Measurements from ENCODE around the gene AATK. TPM values are rescaled to one million over a fixed set of nuclear protein-coding genes. Genes with fewer than 3 reads are reported as not detected.

AATK gene
- total RNA-seq, 4 donors from 2014 or later: 0.51 to 5.9 (median 3.0) TPM

DNA sequence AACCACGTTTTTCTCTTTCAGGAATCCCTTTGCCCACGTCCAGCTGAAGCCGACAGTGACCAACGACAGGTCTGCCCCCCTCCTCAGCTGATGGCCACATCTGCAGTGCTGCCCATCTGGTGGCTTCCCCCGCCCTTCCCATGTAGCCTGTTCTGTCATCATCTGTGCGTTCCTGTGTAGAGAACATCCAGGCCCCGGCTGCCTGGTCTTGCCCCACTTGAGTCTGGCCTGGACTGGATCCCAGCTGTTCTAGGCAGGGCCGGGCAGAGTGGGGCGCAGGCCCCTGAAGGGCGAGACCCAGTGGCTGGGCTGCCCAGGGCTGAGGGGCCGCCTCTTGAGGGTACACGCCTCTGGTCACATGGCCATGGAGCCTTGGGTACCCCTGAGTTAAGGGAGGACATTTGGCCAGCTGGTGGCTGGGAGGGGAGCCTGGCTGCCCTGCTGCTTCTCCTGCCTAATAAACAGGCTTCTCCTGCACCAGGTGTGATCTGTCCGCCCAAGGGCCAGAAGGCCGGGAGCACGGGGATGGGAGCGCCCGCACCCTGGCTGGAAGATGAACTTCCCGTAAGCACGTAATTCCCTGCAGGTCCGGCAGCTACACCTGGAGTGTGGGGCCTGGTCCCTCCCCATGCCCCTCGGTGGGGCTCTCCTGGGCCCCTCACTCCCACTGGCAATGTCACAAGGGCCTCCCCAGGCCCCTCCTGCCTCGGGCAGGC, 50.1 kb downstream of the AATK start:
- intact Hi-C loops (cut with DNase I; ENCODE audit: low total_unique reads): no loop called here
- Histone ChIP-seq H3K36me3 (no peaks in the 10 kb centered on the region), H3K9me3 (no peaks in the 10 kb centered on the region), H3K27ac (no peak overlapping the region), H3K4me1 (peaks cover 0 to 15% of the 10 kb centered on the region in 2 donors), H3K4me3 (no peak overlapping the region), H3K27me3 (no peaks in the 10 kb centered on the region)
- TF ChIP-seq POLR2A (IDR thresholded peaks at IDR 0.05): no peak
- TF ChIP-seq, protein P1, sequence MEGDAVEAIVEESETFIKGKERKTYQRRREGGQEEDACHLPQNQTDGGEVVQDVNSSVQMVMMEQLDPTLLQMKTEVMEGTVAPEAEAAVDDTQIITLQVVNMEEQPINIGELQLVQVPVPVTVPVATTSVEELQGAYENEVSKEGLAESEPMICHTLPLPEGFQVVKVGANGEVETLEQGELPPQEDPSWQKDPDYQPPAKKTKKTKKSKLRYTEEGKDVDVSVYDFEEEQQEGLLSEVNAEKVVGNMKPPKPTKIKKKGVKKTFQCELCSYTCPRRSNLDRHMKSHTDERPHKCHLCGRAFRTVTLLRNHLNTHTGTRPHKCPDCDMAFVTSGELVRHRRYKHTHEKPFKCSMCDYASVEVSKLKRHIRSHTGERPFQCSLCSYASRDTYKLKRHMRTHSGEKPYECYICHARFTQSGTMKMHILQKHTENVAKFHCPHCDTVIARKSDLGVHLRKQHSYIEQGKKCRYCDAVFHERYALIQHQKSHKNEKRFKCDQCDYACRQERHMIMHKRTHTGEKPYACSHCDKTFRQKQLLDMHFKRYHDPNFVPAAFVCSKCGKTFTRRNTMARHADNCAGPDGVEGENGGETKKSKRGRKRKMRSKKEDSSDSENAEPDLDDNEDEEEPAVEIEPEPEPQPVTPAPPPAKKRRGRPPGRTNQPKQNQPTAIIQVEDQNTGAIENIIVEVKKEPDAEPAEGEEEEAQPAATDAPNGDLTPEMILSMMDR (IDR thresholded peaks at IDR 0.05): no peak
- DNase-seq: no peak

DNA sequence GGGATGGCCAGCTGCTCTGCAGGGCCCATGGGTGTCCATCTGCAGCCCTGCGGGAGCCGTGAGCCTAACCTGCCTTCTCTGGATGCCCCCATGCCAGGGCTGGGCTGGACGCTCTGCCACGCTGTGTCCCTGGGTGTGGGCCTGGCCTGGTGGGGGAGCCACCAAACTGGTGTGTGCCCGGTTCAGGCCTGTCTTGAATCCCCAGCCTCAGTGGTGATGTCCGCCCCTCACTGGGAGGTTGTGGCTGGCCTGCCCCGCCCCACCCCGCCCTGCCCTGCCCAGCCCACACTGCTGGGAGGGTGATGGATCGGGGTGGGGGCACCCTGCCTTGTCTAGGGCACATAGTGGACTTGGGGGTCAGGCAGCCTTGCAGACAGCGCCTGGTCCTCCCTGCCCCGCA, 50.8 kb downstream of the AATK start:
- no peak overlapping the region for H3K4me3 ChIP-seq
- H3K27ac ChIP-seq: no peak overlapping the region
- intact Hi-C loops (cut with DNase I; ENCODE audit: low total_unique reads): no loop called here
- H3K9me3 ChIP-seq: no peaks in the 10 kb centered on the region
- TF ChIP-seq, protein P1 (IDR thresholded peaks at IDR 0.05): no peak
- no peak for TF ChIP-seq POLR2A (IDR thresholded peaks at IDR 0.05)
- no peaks in the 10 kb centered on the region for H3K27me3 ChIP-seq
- DNase-seq: no peak
- H3K36me3 ChIP-seq: no peaks in the 10 kb centered on the region
- H3K4me1 ChIP-seq: peaks cover 0 to 15% of the 10 kb centered on the region in 2 donors

DNA sequence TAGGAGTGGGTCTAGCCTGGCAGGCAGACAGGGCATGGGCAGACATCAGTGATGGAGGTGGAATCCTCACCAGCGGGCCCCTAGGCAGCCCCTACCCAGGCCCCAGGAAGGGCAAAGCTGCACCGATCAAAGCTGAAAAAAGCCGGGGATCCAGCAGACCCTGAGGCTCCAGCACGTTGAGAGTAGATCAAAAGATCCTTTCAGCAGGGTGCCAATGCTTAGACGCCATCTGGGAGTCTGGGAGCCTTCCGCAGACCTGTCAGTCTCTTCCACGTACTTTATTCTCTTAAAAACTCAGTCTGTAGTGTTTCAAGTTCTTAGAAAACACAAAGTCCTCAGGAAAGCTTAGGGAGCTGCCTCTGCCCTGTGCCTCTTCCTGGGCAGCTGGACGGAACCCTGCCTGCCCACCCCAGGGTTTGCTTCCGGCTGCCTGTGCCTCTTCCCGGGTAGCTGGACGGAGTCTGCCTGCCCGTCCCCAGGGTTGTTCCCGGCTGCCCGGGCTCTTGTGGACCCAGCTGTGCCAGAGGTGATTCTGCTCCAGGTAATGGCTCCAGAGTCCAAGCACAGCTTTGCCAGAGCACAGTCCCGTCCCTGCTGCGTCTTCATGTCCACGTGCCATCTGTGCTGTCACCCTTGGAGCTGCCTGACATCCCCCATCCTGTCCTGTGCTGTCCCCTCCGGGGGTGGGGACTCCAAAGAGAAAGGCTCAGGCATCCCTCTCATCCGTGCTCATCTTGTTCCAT, 51.5 kb downstream of the AATK start:
- Histone ChIP-seq H3K4me1 (peaks cover 0 to 10% of the 10 kb centered on the region in 2 donors), H3K27ac (no peak overlapping the region), H3K36me3 (no peaks in the 10 kb centered on the region), H3K4me3 (no peak overlapping the region), H3K27me3 (no peaks in the 10 kb centered on the region), H3K9me3 (no peaks in the 10 kb centered on the region)
- intact Hi-C loops (cut with DNase I; ENCODE audit: low total_unique reads): no loop called here
- no peak for DNase-seq
- no peak for TF ChIP-seq POLR2A (IDR thresholded peaks at IDR 0.05)
- TF ChIP-seq, protein P1 (IDR thresholded peaks at IDR 0.05): no peak

DNA sequence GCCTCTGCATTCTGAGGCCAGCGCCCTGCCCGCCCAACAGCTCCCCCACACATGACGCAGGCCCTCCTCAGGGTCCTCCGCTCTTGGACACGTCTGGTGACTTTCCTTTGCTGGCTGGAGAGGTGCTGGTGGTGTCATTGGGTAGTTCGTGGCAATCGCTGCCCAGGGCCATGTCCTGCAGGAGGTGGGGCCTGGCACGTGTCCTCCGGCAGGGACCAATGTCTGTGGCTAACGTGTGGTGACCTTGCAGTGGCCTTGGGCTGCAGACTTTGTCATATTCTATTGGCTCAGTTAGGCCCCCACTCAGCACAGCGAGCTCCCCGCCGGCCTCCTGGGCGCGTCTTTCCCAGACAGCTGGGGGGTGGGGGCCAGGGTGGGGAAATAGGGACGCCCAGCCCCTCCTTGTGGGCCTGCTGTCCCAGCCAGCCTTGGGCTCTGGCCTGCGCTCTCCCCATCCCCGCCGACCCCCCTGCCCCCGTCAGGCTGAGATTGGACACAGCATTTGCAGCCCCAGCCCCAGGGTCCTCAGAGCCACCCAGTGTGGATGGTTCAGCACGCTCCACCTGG, 52.8 kb downstream of the AATK start:
- DNase-seq: no peak
- no peaks in the 10 kb centered on the region for H3K9me3 ChIP-seq
- no peaks in the 10 kb centered on the region for H3K36me3 ChIP-seq
- H3K4me3 ChIP-seq: no peak overlapping the region
- intact Hi-C loops (cut with DNase I; ENCODE audit: low total_unique reads): no loop called here
- H3K4me1 ChIP-seq: no peaks in the 10 kb centered on the region
- TF ChIP-seq, protein P1 (IDR thresholded peaks at IDR 0.05): no peak
- TF ChIP-seq POLR2A (IDR thresholded peaks at IDR 0.05): no peak
- no peaks in the 10 kb centered on the region for H3K27me3 ChIP-seq
- no peak overlapping the region for H3K27ac ChIP-seq

DNA sequence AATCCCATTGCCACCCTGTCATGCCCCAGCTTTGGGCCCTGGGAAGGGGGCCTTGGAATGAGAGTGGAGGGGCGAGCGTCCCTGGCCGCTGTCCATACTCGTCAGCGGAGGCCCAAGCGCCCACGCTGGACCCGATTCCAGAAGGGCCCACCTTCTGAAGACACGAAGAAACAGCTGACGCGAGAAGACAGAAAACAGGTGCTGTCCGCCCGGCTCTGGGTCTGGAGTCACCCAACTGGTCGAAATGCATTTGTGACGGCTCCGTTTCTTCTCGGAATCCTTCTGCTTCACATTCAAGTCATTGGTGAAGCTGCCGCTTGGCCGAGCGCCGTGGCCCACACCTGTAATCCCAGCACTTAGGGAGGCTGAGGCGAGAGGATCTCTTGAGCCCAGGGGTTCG, 53.6 kb downstream of the AATK start:
- no peaks in the 10 kb centered on the region for H3K27me3 ChIP-seq
- no peak overlapping the region for H3K4me3 ChIP-seq
- no peak for TF ChIP-seq POLR2A (IDR thresholded peaks at IDR 0.05)
- TF ChIP-seq, protein P1 (IDR thresholded peaks at IDR 0.05): no peak
- H3K27ac ChIP-seq: no peak overlapping the region
- intact Hi-C loops (cut with DNase I; ENCODE audit: low total_unique reads): no loop called here
- no peaks in the 10 kb centered on the region for H3K36me3 ChIP-seq
- H3K9me3 ChIP-seq: no peaks in the 10 kb centered on the region
- no peaks in the 10 kb centered on the region for H3K4me1 ChIP-seq
- no peak for DNase-seq
